ENCODE measurements around the gene ASB2. TPM values are rescaled to one million over a fixed set of nuclear protein-coding genes. Genes with fewer than 3 reads are reported as not detected.

The ASB2 gene
- total and polyA plus RNA-seq, 2 of the 4 experiments (the other 2 are of a cell fraction) = 0.54 to 0.77 TPM

- CTCF ChIA-PET = no interaction called here
- in situ Hi-C loops (cut with MboI; ENCODE audit: low sequenced_read_pairs) = loop anchor here (5.0 to 10.0 kb wide), 2 partner anchors 58 to 191 kb away; no protein-coding TSS in a partner anchor
- WGBS, 2 experiments (ENCODE audit: extremely low coverage in 2 of 2, insufficient read length in 1 of 2) = 89% methylated on average over 9 of the region's 9 CpGs; no CpG with 5 or more reads in 1 of the 2 experiments
Observed at GRCh38 chr14:93943930-93944329, 32.4 kb downstream of the ASB2 start.

More at GRCh38 chr14:93943930-93944329, 32.4 kb downstream of the ASB2 start:
- no peak overlapping the region for H2AK9ac ChIP-seq (replicated peaks; ENCODE audit: low read depth, low read length, poor library complexity)
- no peak overlapping the region for H3K4me2 ChIP-seq (ENCODE audit: low read depth, low read length)
- no TSS peak for BruUV-seq (replicated peaks)
- H3K27me3 ChIP-seq (ENCODE audit: control insufficient read depth, insufficient read depth, low read length) = peaks cover 4% of the 10 kb centered on the region; the same call in 1 of the 2 replicates
- no peak overlapping the region for H4K5ac ChIP-seq (ENCODE audit: low read depth, low read length)
- H3K4me3 ChIP-seq (ENCODE audit: insufficient read depth, low read depth, low read length) = no peak overlapping the region
- no peak overlapping the region for H2BK20ac ChIP-seq (ENCODE audit: low read depth, low read length)
- H4K8ac ChIP-seq (ENCODE audit: low read depth in 2 of 2, low read length in 2 of 2) = no peak overlapping the region
- POLR2A ChIA-PET (ENCODE audit: unreplicated experiment) = no interaction called here
- H3K14ac ChIP-seq (replicated peaks; ENCODE audit: low read depth, low read length) = no peak overlapping the region
- H3K9me1 ChIP-seq (ENCODE audit: insufficient read depth, low read length) = no peaks in the 10 kb centered on the region
- intact Hi-C loops (cut with micrococcal nuclease) = no loop called here
- dilution Hi-C loops (cut with HindIII; ENCODE audit: low sequenced_read_pairs, unreplicated experiment) = no loop called here
- H3K4me1 ChIP-seq (ENCODE audit: control insufficient read depth, insufficient read depth, low read length) = peaks cover 7% of the 10 kb centered on the region
- H3K4ac ChIP-seq (ENCODE audit: low read depth, low read length) = no peak overlapping the region
- H2BK15ac ChIP-seq (ENCODE audit: low read depth, low read length) = no peak overlapping the region
- H4K20me1 ChIP-seq (ENCODE audit: insufficient read depth, low read length) = peaks cover 3% of the 10 kb centered on the region; the same call in 1 of the 2 replicates
- H3K36me3 ChIP-seq (ENCODE audit: control insufficient read depth, insufficient read depth, low read length) = no peaks in the 10 kb centered on the region
- TF ChIP-seq MAZ (IDR thresholded peaks at IDR 0.05; ENCODE audit: borderline replicate concordance, low read depth, low read length) (no peak), CHD1 (IDR thresholded peaks at IDR 0.05; ENCODE audit: low read depth, low read length) (no peak), CTCF (conservative IDR thresholded peaks at IDR 0.05; ENCODE audit: low read depth, low read length) (no peak)
- H3K18ac ChIP-seq (ENCODE audit: low read depth, low read length) = no peak overlapping the region
- no peak overlapping the region for H2AFZ ChIP-seq (replicated peaks; ENCODE audit: low read length, poor library complexity)
- H3K9ac ChIP-seq (ENCODE audit: low read depth, low read length) = no peak overlapping the region
- no peak overlapping the region for H2BK5ac ChIP-seq (ENCODE audit: low read depth, low read length, poor library complexity, severe bottlenecking)
- no peak overlapping the region for H3K27ac ChIP-seq (ENCODE audit: insufficient read depth, low read length)
- H2BK120ac ChIP-seq (ENCODE audit: low read depth, low read length) = no peak overlapping the region
- DNase-seq (no peak), ATAC-seq (ENCODE audit: low read depth) (no peak)
- H3K56ac ChIP-seq (ENCODE audit: extremely low read depth, insufficient read depth, low read length) = no peak overlapping the region
- H3K9me3 ChIP-seq (ENCODE audit: control insufficient read depth, insufficient read depth, low read length) = no peaks in the 10 kb centered on the region
- no peak overlapping the region for H4K91ac ChIP-seq (ENCODE audit: insufficient read depth, low read depth, low read length)
- no peak overlapping the region for H3K23ac ChIP-seq (ENCODE audit: low read depth, low read length)
- H2AK5ac ChIP-seq (ENCODE audit: low read depth, low read length) = no peak overlapping the region; the same call in 1 of the 2 replicates
- no peaks in the 10 kb centered on the region for H3K79me1 ChIP-seq (ENCODE audit: low read depth in 1 of 2, low read length in 2 of 2)

Measured in IMR-90 (cell line).